OCI-LY7 (cell line): ENCODE data around the gene TNFSF15. TPM values are rescaled to one million over a fixed set of nuclear protein-coding genes. Genes with fewer than 3 reads are reported as not detected.

Experiments used
- BruUV-seq: library from RNA; stranded (reverse); fragments of 400-500 nt; replicated peaks from 2 replicates; lab custom pipeline; 2021; lab: Mats Ljungman, UMichigan
- CTCF ChIA-PET: fragments of 300-600 bp; sonication (Branson Sonifier 250); formaldehyde crosslinking; loops from one replicate; lab custom pipeline; 2022; ENCODE audit warnings: antibody characterized with exemption; ENCODE audit not compliant: unreplicated experiment; lab: Charles Lee
- POLR2A ChIA-PET: fragments of 300-600 bp; sonication (Branson Sonifier 250); formaldehyde crosslinking; loops from one replicate; lab custom pipeline; 2022; ENCODE audit warnings: antibody characterized with exemption; lab: Charles Lee
- DNase-seq: peaks from one replicate; pipeline ENCODE4 v3.0.0-alpha.2; 2015; ENCODE audit warnings: low spot score
- H2AFZ ChIP-seq: fragments of 200-600 bp; sonication (generic), shearing (Covaris generic); 2 replicates; pipeline ENCODE4 v1.6.1; 2014; ENCODE audit warnings: mild to moderate bottlenecking, antibody characterized with exemption, low read length, moderate library complexity
- H3K27ac ChIP-seq: fragments of 200-600 bp; sonication (generic); 2 replicates; pipeline ENCODE4 v1.5.1; 2014; ENCODE audit warnings: mixed run types, low read depth, mild to moderate bottlenecking, moderate library complexity, low read length, inconsistent platforms; ENCODE audit not compliant: poor library complexity, severe bottlenecking
- H3K36me3 ChIP-seq: fragments of 200-600 bp; sonication (generic); 2 replicates; pipeline ENCODE4 v1.6.1; 2014; ENCODE audit warnings: mild to moderate bottlenecking, antibody characterized with exemption, low read length, moderate library complexity, mixed read lengths; ENCODE audit not compliant: insufficient read depth
- H3K4me1 ChIP-seq: fragments of 200-600 bp; sonication (generic); 2 replicates; pipeline ENCODE4 v1.5.1; 2014; ENCODE audit warnings: mild to moderate bottlenecking, low read length; ENCODE audit not compliant: insufficient read depth, poor library complexity, severe bottlenecking
- H3K4me2 ChIP-seq: fragments of 200-600 bp; sonication (generic); 2 replicates; pipeline ENCODE4 v1.6.1; 2014; ENCODE audit warnings: mild to moderate bottlenecking, low read length
- H3K4me3 ChIP-seq: fragments of 200-600 bp; sonication (generic); 2 replicates; pipeline ENCODE4 v1.5.1; 2014; ENCODE audit warnings: mild to moderate bottlenecking, low read depth, low read length; ENCODE audit not compliant: poor library complexity, severe bottlenecking
- H3K79me2 ChIP-seq: fragments of 200-600 bp; sonication (generic); 2 replicates; pipeline ENCODE4 v1.6.1; 2016; ENCODE audit warnings: low read depth, mild to moderate bottlenecking, low read length, moderate library complexity, mixed read lengths; ENCODE audit not compliant: insufficient read depth
- H3K9me2 ChIP-seq: fragments of 200-600 bp; sonication (generic); 2 replicates; pipeline ENCODE4 v1.6.1; 2016; ENCODE audit warnings: mild to moderate bottlenecking, low read length, mixed read lengths; ENCODE audit not compliant: insufficient read depth
- H3K9me3 ChIP-seq: fragments of 200-600 bp; sonication (generic); 2 replicates; pipeline ENCODE4 v1.6.1; 2014; ENCODE audit warnings: mild to moderate bottlenecking, mixed run types, low read length, mixed read lengths
- H4K20me1 ChIP-seq: fragments of 200-600 bp; sonication (generic); 2 replicates; pipeline ENCODE4 v1.6.1; 2014; ENCODE audit warnings: mild to moderate bottlenecking, antibody characterized with exemption, low read length, moderate library complexity, mixed read lengths; ENCODE audit not compliant: insufficient read depth
- EZH2phosphoT487 ChIP-seq: fragments of 200-600 bp; sonication (generic); IDR thresholded peaks from 2 replicates; pipeline ENCODE4 v1.6.1; 2018; ENCODE audit warnings: low read depth, borderline replicate concordance, mild to moderate bottlenecking, mixed run types, antibody characterized with exemption, low read length, moderate library complexity, mixed read lengths
- intact Hi-C: fragments of 100-400 bp; cut with micrococcal nuclease; formaldehyde crosslinking; loops from one replicate; pipeline ENCODE4 v1.10.0; 2022; ENCODE audit not compliant: unreplicated experiment
- total RNA-seq, 2 experiments: library from RNA; depleted of rRNA in 1 of 2; stranded (reverse); fragments of >200 nt in 1 of 2; shearing (Covaris generic) in 1 of 2; gene quantifications; 2 replicates each; pipeline ENCODE4 v1.2.3, GENCODE V29; 2014 to 2022
- TF ChIP-seq, protein P1 (sequence below): fragments of 200-600 bp; sonication (generic); conservative IDR thresholded peaks from 2 replicates; pipeline ENCODE4 v1.5.1; 2014; ENCODE audit warnings: mild to moderate bottlenecking, antibody characterized with exemption, low read length, moderate library complexity, mixed read lengths

TNFSF15 gene
- total RNA-seq, 2 experiments from 2014 or later = 0.23 TPM; not detected in 1

DNA sequence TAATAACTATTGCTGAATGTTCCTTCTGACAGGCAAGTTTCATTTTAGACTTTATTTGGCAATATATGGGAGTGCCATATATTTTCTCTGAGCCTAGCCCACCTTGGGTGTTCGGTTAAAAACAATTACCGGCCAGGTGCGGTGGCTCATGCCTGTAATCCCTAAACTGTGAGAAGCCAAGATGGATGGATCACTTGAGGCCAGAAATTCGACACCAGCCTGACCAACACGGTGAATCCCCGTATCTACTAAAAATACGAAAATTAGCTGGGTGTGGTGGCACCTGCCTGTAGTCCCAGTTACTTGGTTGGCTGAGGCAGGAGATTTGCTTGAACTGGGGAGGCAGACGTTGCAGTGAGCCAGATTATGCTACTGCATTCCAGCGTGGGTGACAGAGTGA lies 47.9 kb downstream of the TNFSF15 start:
- DNase-seq = no peak
- H2AFZ ChIP-seq = no peak overlapping the region
- H3K4me1 ChIP-seq = no peaks in the 10 kb centered on the region
- H4K20me1 ChIP-seq = no peaks in the 10 kb centered on the region; the same call in 1 of the 2 replicates
- no TSS peak for BruUV-seq
- no peaks in the 10 kb centered on the region for H3K79me2 ChIP-seq
- H3K27ac ChIP-seq = no peak overlapping the region
- H3K36me3 ChIP-seq = no peaks in the 10 kb centered on the region
- H3K9me2 ChIP-seq = no peaks in the 10 kb centered on the region
- H3K9me3 ChIP-seq = no peaks in the 10 kb centered on the region
- H3K4me2 ChIP-seq = no peak overlapping the region
- intact Hi-C loops = no loop called here
- ChIA-PET CTCF (no interaction called here), POLR2A (interaction anchor here (0.6 to 1.1 kb wide), 3 partner anchors 18 to 388 kb away, joined by 3 to 4 read pairs (median 3); no protein-coding TSS in a partner anchor)
- no peak overlapping the region for H3K4me3 ChIP-seq
- TF ChIP-seq, protein P1, sequence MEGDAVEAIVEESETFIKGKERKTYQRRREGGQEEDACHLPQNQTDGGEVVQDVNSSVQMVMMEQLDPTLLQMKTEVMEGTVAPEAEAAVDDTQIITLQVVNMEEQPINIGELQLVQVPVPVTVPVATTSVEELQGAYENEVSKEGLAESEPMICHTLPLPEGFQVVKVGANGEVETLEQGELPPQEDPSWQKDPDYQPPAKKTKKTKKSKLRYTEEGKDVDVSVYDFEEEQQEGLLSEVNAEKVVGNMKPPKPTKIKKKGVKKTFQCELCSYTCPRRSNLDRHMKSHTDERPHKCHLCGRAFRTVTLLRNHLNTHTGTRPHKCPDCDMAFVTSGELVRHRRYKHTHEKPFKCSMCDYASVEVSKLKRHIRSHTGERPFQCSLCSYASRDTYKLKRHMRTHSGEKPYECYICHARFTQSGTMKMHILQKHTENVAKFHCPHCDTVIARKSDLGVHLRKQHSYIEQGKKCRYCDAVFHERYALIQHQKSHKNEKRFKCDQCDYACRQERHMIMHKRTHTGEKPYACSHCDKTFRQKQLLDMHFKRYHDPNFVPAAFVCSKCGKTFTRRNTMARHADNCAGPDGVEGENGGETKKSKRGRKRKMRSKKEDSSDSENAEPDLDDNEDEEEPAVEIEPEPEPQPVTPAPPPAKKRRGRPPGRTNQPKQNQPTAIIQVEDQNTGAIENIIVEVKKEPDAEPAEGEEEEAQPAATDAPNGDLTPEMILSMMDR = no peak
- TF ChIP-seq EZH2phosphoT487 = no peak

DNA sequence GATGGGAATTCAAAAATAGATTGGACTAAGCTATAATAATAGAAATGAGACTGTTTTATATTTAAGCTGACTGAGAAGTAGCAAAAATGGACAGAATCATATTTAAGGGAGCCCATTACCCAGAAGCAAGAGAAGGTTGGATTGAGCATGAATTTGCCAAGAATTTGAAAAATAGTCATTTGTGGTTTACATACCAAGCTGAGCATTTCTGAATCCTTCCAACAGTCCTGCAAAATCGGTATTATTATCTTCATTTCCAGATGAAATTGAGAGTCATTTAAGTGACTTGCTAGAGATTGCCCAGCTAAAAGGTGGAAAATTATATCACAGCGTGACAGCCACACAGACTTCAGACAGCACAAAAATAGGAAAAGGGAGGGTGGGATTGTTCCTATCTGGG lies 48.4 kb downstream of the TNFSF15 start:
- no peaks in the 10 kb centered on the region for H3K36me3 ChIP-seq
- no peak for DNase-seq
- BruUV-seq = no TSS peak
- no peaks in the 10 kb centered on the region for H3K4me1 ChIP-seq
- H3K27ac ChIP-seq = no peak overlapping the region
- ChIA-PET POLR2A (interaction anchor here (1.0 to 1.1 kb wide), 2 partner anchors 19 to 136 kb away, joined by 3 to 4 read pairs; no protein-coding TSS in a partner anchor), CTCF (no interaction called here)
- TF ChIP-seq EZH2phosphoT487 = no peak
- TF ChIP-seq, protein P1 = no peak
- H3K4me3 ChIP-seq = no peak overlapping the region
- H2AFZ ChIP-seq = no peak overlapping the region
- intact Hi-C loops = no loop called here
- H4K20me1 ChIP-seq = no peaks in the 10 kb centered on the region; the same call in 1 of the 2 replicates
- H3K79me2 ChIP-seq = no peaks in the 10 kb centered on the region
- no peaks in the 10 kb centered on the region for H3K9me3 ChIP-seq
- H3K9me2 ChIP-seq = no peaks in the 10 kb centered on the region
- no peak overlapping the region for H3K4me2 ChIP-seq

DNA sequence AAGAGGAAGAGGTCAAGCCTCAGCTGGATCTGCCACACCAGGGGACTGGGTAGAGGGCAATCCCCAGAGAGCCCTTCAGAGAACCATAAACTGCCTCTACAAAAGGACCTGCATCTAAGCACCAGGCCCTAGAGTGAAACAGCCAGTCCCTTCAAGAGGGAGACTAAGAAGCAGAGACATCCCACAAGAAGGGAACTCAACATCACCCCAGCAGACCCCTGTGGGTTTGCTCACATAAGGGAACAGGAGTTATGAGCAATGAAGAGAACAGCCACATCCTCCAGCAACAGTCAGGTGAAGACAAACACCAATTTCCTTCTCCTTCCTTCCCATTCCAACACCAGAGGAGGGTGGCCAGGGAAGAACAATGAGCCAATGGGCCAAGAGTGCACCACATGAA lies 48.9 kb downstream of the TNFSF15 start:
- CTCF ChIA-PET = no interaction called here
- H2AFZ ChIP-seq = no peak overlapping the region
- no peaks in the 10 kb centered on the region; the same call in 1 of the 2 replicates for H4K20me1 ChIP-seq
- no peak overlapping the region for H3K4me2 ChIP-seq
- POLR2A ChIA-PET = interaction anchor here (1.0 to 1.1 kb wide), 2 partner anchors 19 to 136 kb away, joined by 3 to 4 read pairs; no protein-coding TSS in a partner anchor
- no peaks in the 10 kb centered on the region for H3K79me2 ChIP-seq
- H3K36me3 ChIP-seq = no peaks in the 10 kb centered on the region
- no peaks in the 10 kb centered on the region for H3K9me3 ChIP-seq
- H3K4me3 ChIP-seq = no peak overlapping the region
- H3K27ac ChIP-seq = no peak overlapping the region
- BruUV-seq = no TSS peak
- H3K4me1 ChIP-seq = no peaks in the 10 kb centered on the region
- no peak for DNase-seq
- TF ChIP-seq, protein P1 = no peak
- TF ChIP-seq EZH2phosphoT487 = no peak
- no peaks in the 10 kb centered on the region for H3K9me2 ChIP-seq
- intact Hi-C loops = no loop called here
